ENCODE data around the gene TMEM163.

DNA sequence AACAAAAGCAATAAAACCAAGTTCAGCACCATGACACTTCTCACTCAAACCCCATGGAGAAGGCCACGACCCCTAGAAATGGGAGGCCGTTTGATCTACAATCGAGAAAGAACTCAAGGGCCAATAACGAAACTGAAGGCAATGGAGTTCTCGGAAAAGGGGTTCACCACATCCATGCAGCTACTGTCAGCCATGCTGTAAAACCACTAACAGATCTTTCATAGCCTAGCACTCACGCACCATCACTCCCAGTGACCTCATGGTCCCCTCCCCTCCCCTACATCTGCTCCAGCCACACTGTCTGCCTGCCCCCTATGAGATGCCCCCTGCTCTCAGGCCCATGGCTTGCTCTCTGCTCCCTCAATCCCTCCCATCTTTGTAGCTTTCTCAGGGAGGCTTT, 135.3 kb downstream of the TMEM163 start:
- TF ChIP-seq, protein P1, sequence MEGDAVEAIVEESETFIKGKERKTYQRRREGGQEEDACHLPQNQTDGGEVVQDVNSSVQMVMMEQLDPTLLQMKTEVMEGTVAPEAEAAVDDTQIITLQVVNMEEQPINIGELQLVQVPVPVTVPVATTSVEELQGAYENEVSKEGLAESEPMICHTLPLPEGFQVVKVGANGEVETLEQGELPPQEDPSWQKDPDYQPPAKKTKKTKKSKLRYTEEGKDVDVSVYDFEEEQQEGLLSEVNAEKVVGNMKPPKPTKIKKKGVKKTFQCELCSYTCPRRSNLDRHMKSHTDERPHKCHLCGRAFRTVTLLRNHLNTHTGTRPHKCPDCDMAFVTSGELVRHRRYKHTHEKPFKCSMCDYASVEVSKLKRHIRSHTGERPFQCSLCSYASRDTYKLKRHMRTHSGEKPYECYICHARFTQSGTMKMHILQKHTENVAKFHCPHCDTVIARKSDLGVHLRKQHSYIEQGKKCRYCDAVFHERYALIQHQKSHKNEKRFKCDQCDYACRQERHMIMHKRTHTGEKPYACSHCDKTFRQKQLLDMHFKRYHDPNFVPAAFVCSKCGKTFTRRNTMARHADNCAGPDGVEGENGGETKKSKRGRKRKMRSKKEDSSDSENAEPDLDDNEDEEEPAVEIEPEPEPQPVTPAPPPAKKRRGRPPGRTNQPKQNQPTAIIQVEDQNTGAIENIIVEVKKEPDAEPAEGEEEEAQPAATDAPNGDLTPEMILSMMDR (IDR thresholded peaks at IDR 0.05), result no peak
- TF ChIP-seq POLR2A (IDR thresholded peaks at IDR 0.05), result no peak
- no peak for TF ChIP-seq EP300 (IDR thresholded peaks at IDR 0.05)
- TF ChIP-seq POLR2AphosphoS5 (IDR thresholded peaks at IDR 0.05), result no peak
